Bone marrow (tissue), 2 donors: ENCODE data around the gene SMIM12.

ENCODE experiments used
- DNase-seq, 2 donors: peaks; one replicate each; lab custom pipeline; 2025; lab: John Stamatoyannopoulos, UW

Gene SMIM12

DNA sequence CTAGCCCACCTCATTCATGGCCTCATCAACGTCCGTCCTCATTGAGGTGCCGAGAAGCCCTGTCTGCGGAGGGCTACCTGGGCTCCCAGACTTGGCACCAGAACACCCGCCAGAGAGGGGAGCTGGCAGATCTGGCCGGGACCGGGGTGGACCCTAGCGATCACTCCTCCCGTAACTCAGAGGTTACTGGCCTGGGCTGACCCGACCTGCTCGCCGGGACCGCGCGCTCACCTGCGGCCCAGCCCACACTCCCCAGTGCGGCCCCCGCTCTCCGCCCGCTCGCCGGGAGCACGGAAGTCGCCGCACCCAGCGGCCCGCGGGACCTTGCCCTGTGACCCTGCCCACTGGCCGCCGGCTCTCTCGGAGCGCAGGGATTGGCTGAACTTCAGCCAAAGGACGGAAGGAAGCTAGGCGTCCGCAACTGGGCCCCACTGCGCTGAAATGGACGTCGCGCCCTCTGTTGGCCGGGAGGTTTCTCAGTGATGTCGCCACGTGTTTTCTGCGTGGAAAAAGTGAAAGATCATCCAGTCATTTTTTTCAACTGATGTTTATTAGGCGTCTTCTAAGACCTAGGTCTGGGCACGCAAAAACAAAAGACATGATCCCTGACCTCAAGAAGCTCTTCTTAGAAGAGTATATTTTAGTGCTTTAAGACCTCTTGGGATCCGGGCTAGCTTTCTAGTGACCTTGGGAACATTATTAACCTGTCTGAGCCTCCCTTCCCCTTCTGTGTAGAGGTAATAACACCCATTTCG is at the start of gene SMIM12:
Gene SMIM12, minus strand, starts transcription at position 304 of the 755 bp plus-strand sequence. CDS start 3,772 bp downstream, outside the sequence.
- peak; percentile 79 to 80 for DNase-seq

DNA sequence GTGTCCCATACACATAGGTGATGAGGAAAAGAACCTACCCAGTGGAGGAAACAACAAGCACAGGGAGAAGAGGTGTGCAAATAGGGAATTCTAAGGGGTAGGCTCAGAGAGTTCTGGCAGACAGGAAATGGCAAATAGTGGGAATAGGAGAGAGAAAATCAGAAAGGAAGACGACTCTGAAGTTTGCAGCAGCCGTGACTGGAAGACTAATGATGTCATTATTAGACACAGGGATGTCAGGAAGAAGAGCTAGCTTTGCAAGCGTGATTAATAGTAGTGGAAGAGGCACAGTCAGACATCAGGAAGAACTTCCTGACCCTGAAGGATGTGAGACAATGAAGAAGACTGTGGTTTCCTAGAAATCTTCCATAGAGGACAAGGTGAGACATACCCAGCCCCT is 48.8 kb upstream of the SMIM12 start:
- no peak for DNase-seq

DNA sequence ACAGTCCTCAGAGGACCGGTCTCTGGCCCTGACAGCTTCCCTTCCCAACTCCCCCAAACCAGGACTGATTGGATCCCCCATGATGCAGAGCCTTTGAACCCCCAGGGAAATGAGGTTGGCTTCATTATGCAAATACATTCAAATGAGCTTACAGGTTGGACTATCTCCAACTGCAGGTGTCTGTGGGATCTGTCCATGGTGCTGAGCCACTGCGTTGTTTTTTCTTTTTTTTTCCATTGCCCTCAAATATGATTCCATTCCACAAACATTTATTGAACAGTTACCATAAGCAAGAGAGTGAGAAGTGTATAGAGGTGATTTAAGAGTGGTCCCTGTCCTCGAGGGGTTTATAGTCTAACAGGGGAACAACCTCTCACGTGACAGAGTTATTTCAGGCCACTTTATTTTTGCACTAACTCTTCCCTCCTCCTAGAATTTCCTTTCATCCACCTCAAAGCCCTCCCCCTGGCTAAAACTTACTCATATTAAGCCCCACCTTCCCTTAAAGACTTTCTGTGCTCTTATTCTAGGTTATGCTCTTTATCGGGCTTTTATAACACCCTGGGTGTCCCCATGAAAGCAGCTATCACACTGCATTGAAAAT is 48.0 kb upstream of the SMIM12 start:
- DNase-seq: no peak

DNA sequence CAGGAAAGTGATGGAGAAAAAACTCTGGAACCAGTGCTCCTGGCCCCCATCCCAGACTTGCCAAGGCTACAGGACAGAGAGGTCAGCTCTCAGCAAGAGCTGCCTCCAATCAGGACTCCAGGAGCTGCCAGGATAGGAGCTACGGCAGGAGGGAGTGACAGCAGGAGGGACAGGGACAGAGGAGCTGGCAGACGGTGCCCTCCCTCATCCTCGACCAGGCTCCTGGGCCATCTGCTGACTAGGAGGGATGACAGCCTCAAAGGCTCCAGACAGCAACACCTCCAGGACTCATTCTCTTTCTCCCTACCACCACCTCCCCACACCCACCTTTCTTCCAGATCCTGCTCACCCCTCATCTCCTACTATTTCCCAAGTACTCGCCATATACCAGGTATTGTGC is 47.2 kb upstream of the SMIM12 start:
- DNase-seq: no peak

DNA sequence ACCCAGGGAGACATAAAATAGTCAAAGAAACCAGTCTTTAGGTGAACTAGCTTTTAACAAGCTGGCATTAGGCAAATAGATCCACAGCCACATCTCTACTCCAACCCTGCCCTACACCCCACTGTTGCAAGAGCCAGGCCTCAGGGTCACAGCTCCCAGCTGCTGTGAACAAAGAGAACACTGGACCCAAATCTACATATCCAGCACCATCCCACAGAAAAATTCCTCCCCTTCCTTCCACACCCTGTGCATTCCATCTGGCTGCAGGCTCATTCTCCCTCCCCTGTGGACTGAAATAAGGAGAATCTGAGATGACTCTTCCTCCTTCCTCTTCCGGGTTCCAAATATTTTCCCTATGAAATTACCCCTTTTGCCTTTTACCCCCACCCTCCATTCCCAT is 46.7 kb upstream of the SMIM12 start:
- DNase-seq: no peak

DNA sequence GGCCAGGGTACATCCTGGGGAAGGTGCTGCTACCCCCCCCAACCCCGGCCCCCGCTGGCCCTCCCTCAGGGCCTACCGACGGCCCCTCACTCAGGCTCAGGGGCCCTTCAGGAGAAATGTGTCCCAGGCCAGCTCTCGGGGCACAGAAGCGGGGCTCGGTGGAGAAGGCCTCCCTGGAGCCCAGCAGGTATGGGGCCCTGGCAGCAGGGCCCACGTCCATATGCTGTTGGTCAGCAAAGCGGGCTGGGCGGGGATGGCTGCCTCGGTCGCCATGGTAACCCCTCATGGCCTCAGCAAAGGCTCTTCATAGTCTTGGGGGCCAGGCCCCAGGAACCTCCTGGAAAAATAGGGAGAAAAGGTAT is 45.5 kb upstream of the SMIM12 start:
- DNase-seq: no peak

DNA sequence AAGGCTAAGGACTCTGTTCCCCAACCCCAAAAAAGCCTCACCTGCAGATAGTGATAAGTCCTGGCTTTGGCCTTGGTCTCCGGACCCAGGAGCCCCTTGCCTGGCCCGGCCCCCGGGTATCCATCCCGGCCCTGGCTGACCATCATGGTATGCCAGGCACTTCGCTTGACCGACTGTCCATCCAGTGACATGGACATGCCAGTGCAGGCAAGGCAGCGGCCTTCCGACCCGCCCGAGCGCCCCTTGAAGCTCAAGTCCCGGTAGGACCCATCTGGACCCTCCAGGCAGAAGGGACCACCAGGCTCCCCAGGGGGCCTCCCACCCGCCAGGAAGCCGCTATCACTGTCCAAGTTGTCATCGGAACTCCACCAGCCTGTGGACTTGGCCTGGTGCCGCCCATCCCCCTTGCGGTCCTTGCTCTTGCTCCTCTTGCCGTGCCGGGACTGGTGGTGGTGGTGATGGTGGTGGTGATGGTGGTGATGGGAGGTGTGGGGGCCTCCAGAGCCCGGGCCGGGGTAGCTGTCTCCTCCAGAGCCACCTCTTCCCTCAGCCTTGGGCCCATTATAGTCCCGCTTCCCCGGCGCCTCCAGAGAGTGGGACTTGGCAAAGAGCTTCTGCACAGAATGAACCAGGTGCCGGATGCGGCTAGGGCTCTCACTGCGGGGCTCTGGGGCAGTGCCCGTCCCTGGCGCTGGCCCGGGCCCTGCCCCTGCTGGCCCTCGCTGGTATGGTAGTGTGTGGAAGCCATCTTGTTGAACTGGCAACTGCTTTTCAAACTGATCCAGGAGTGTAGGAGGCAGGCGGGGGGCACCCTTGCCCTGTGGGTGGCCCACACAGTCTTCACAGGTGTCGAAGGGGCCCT is 44.9 kb upstream of the SMIM12 start:
- no peak for DNase-seq

GRCh38 chr1:34901919-34902318 is 42.4 kb upstream of the SMIM12 start:
- DNase-seq: no peak

DNA sequence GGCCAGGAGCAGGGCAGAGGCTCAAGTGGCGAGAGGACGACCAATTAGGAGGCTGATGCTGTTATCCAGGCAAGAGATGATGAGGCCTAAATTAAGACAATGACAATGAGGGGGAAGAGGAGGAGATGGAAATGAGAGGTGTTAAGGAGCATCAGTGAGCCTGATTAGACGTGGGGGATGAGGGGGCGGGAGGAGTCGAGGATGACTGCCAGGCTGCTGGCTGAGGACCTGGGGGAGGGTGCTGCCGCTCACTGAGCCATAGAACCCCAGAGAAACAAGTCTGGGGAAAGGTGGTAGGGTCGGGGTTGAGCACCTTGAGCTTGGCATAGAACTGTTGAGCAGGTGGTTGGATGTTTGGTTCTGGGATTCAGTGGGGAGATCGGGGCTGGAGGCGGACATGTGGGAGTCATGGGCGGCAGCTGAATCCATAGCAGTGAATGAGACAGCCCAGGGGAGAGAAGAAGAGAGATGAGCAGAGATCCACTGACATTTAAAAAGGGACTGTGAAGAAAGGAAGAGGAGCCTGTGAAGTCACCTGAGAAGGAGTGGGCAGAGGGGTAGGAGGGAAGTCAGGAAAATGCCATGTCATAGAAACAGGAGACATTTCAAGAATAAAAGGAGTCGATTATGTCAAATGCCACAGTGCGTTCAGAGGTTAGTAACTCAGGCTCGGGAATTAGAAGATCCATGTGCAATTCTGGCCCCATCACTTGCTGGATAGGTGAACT is 41.4 kb upstream of the SMIM12 start:
- no peak for DNase-seq

DNA sequence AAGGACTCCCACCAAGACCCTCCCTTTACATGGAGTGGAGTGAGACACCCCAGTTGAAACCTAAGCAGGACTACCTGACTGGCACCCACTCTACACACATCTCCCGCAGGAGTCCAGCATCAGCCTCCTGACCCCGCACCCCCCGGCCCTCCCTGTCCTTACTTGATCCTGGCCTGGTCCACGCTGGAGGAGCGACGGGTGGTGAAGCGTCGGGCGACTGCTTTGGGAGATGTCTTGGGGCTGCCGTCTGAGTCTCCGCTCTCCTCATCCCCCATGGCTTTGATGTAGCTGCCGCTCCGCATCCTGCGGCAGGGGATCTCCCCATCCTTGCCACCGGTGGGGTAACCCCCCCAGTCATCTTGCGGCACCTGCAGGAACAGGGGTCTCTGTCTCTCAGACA is 40.4 kb upstream of the SMIM12 start:
- DNase-seq: no peak

GRCh38 chr1:34899471-34899870 is 39.9 kb upstream of the SMIM12 start:
- no peak for DNase-seq

- no peak for DNase-seq
These were observed 38.8 kb upstream of the SMIM12 start for GRCh38 chr1:34898330-34898761.

DNA sequence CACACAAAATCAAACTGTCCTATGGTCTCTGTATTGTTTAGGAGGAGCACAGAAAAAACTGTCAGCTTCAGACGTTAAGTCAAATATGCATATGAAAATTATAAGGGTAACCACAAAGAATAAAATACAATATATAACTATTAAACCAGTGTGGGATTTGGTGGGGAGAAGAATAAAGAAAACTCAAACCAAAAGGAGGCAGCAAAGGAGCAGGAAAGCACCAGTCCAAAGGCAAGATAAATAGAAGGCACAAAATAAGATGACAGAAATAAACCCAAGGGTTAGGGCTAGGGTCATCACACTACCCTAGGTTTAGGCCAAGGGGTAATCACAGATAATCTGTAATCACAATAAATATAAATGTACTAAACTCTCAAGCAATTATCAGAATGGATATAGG is 37.1 kb upstream of the SMIM12 start:
- no peak for DNase-seq

DNA sequence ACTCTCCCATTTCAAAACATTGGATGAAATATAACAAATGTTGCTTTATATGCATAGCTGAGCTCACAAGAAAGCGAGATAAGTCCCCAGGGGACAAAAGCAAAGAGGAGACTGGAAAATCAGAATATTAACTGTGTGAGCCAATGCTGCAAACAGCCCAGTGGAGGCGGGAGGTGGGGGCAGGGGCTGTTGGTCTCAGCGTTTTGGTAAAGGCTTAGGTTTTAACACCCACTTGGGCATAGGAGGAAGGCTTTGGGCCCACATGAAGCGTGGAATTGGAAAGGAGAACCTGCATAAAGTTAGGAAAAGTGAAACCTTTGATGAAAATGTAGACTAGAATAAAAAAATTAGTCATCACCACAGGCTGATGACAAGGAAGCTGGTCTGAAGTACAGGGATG is 30.2 kb upstream of the SMIM12 start:
- DNase-seq: no peak

- no peak for DNase-seq
These were observed 28.0 kb upstream of the SMIM12 start for GRCh38 chr1:34887593-34887992.

- DNase-seq: no peak
These were observed 26.1 kb upstream of the SMIM12 start for GRCh38 chr1:34885405-34886247.

GRCh38 chr1:34884961-34885360 is 25.4 kb upstream of the SMIM12 start:
- DNase-seq: no peak

DNA sequence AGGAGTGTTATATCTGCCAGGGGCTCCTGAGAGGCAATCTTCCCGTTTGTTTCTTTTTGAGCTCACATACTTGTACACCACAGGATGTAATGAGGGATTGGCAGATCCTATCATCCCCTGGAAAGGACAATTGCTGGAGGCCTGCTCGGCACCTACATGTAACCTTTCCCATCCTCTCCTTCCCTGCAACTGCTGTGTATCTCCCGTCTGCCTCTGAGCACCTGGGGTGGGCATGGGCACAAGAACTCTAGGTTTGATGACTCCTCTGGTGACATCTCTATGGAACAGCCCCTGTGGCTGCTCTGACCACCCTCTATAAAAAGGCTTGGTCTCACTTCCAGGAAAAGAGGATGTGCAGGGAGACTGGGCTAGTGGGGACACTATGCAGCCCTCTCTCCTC is 25.0 kb upstream of the SMIM12 start:
- DNase-seq: no peak

DNA sequence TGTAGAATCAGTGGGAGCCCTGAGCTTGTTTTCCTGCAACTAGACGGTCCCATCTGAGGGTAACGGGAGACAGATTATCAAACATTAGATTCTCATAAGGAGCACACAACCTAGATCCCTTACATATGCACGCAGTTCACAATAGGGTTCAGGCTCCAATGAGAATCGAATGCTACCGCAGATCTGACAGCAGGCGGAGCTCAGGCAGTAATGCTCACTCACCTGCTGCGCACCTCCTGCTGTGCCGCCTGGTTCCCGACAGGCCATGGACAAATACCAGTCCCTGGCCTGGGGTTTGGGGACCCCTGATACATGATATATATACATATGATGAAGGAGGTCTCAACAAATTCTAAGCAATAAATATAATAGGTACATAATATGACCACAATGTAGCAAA is 19.7 kb upstream of the SMIM12 start:
- DNase-seq: no peak

DNA sequence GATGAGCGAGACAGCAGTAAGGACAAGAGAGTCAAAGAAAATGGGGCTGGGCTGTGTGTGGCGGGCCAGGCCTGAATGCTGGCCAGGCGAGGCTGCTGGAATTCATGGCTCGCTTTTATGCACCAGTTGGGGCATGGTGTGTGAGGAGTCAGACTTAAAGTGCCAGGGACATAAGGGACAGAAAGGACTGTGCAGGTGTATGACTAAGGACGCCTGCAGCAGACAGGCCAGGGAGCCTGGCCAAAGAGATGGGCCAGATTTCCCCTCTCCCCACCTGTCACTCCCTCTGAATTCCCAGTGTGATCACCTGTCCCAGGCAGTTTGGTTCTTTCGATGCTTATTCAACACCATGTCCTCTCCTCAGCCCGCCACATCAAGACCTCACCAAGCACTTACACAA is 16.9 kb upstream of the SMIM12 start:
- no peak for DNase-seq

- DNase-seq: no peak
These were observed 14.9 kb upstream of the SMIM12 start for GRCh38 chr1:34874296-34874952.
